ENCODE data around the gene GTF3C5.
A peak's percentile ranks its signal among the peaks of the same experiment; 100 is the strongest.
"Not testable (repeated sequence)": the region's sequence is repeated elsewhere in the genome, so short reads cannot be mapped to it uniquely, and the experiment has no call there.

GTF3C5 gene

DNA sequence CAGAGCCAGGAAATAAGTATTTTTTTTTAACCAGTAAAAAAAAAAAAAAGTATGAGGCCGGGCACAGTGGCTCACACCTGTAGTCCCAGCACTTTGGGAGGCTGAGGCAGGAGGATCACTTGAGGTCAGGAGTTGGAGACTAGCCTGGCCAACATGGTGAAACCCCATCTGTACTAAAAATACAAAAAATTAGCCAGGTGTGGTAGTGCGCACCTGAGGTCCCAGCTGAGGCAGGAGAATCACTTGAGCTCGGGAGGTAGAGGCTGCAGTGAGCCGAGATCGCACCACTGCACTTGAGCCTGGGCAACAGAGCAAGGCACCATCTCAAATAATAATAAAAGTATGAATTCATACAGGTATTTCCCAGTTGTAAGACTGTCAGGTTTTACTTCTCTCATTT, 41.4 kb downstream of the GTF3C5 start:
- not testable (repeated sequence) for DNase-seq

DNA sequence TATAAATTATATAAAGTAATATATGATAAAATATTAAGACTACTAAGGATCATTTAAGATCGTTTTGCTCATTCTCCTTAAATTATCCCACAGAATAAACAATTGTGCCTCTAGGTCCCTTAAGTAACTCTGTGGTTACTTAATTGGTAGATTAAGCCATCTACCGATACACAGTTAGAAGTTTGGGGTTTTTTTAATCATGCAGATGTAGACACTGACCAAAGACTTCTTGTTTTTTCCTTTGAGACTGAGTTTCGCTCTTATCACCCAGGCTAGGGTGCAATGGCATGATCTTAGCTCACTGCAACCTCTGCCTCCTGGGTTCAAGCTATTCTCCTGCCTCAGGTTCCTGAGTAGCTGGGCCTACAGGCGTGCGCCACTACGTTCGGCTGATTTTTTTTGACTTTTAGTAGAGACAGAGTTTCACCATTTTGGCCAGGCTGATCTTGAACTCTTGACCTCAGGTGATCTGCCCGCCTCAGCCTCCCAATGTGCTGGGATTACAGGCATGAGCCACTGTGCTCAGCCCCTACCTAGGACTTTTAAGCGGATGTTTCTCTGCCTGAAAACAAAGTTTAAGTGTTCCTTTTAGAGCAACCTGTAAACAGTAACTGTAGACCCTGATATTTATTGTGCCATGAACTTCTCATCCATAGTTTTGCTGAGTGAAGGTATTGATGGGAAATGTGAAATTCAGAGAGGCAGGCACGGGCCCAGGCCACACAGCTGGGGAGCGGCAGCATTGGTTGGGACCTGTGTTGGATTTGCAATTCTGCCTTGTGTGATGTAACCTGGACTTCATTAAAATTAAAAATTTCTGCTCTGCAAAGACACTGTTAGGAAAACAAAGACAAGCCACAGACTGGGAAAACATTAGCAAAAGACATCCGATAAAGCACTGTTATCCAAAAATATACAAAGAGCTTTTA, 42.6 kb downstream of the GTF3C5 start:
- DNase-seq, result no peak

DNA sequence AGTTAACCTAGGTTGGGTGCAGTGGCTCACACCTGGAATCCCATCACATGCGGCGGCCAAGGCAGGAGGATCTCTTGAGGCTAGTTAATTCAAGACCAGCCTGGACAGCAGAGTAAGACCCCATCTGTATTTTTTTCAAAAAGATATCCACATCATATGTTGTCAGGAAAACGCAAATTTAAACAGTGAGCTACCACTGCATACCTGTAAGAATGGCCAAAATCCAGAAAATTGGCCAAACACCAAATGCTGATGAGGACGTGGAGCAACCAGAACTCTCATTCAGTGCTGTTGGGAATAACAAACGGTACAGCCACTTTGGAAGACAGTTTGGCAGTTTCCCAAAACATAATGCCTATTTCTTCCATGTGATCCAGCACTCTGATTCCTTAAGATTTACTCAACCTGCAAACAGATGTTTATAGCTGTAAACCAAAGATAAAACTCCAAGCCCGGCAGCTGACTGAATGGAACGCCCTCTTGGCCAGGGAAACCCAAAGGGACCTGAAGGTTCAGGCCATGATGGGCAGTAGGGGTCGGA, 43.4 kb downstream of the GTF3C5 start:
- DNase-seq, result no peak

DNA sequence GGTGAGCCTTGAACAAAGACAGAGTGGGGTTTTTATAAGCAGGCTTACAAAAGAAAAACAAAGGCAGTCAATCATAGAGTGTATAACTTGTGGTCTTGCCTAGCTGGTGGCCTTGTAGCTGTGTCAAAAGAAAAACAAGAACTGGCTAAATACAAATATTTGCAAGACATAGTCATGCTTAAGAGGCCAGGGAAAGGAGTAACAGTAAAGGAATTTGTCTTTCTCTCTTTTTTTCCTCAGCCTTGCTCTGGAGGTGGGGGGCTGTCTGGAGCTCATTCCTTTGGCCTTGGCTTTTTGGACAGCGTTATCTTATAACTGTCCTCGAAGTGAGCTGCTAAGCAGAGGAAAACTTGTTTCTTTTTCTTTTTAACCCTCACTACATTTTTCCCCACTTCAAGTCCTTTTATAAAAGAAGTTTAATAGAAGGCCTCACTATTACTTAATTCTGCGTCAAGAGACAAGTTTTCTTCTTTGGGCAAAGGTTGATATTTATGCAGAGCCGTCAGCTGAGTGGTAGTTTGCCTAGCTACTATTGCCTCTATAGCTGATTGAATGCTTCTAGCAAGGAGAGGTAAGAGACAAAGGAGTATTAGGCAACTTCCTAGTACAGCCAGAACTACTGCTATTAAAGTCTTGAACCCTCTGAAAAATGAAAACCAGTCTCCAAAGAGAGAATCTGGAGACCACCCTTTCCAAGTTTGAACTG, 45.3 kb downstream of the GTF3C5 start:
- peak in 1 of 2 experiments; percentile 13 for DNase-seq

DNA sequence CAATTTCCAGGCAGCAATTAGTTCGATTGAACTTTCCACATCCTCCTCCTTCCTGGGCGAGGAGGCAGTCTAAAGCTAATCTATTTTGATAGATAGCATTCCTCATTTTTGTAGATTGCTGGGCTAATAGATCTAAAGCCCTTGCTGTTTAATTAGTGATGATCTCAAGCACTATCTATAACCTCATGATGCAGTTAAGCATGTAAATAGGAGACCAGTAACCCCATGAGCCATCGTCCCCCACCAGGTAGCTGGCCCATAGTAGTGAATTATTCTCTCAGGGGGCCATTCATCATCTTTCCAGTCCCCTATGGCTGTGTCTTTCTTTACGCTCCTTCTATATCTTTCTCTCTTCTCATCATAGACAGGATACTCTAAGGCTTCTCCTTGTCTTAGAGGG, 45.9 kb downstream of the GTF3C5 start:
- DNase-seq, result no peak

DNA sequence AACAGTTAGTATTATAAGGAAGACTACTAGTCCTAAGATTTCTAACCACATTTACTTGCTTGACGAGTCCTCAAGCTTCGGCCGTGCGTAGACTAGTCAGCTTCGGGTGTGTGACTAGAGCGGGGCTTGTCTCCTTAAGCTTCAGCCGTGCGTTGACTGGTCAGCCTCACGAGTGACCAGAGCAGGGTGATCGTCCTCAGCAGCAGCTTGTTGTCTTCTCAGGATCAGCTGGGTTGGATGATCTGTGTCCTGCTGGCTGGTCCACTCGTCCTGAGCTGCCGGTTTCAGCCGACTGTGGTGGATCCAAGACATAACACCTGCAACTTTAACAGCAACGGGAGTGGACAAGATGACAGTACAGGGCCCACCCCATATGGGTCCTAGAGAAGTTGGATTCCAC, 47.7 kb downstream of the GTF3C5 start:
- DNase-seq, result no peak

DNA sequence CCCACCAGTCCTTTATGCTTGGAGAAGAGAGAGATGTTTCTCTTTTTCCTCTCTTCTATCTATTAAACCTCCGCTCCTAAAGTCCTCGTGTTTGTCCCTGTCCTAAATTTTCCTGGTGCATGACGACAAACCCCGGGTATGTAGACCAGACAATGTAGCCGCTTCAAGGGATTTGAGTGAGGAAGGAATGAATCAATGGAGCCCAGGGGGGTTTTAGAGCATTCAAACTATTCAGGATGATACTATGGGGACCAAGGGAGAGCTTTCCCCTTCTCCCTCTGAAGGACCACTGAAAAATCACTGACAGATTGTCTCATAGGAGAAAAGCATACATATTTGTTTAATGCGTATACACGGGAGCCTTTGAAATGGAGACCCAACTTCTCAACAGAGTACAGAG, 49.4 kb downstream of the GTF3C5 start:
- DNase-seq, result no peak

DNA sequence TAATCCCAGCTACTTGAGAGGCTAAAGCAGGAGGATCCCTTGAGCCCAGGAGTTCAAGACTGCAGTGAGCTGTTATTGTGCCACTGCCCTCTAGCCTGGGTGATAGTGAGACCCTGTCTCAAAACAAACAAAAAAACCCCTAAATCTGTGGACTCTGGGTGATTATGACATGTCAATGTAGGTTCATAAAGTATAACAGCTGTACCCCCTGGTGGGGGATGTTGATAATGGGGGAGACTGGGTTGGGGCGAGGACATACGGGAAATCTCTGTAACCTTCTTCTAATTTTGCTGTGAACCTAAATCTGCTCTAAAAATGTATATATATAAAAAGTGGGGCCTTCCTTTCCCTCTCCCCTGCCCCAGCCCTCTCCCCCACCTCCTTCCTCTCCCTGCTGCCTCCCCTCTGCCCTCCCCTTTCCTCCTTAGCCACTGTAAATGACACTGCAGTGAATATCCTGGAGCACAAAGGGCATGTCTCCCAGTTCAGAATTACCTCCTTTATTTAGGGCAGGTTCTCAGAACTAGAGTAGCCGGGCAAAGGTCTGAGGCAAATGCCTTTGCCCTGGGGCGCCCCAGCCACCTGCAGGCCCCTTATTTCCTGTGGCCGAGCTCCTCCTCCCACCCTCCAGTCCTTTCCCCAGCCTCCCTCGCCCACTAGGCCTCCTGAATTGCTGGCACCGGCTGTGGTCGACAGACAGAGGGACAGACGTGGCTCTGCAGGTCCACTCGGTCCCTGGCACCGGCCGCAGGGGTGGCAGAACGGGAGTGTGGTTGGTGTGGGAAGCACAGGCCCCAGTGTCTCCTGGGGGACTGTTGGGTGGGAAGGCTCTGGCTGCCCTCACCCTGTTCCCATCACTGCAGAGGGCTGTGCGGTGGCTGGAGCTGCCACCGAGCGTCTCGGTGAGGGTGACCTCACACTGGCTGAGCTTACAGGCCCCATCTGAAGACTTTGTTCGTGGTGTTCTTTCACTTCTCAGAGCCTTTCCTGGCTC, 50.3 kb downstream of the GTF3C5 start:
- not testable (repeated sequence) for DNase-seq

DNA sequence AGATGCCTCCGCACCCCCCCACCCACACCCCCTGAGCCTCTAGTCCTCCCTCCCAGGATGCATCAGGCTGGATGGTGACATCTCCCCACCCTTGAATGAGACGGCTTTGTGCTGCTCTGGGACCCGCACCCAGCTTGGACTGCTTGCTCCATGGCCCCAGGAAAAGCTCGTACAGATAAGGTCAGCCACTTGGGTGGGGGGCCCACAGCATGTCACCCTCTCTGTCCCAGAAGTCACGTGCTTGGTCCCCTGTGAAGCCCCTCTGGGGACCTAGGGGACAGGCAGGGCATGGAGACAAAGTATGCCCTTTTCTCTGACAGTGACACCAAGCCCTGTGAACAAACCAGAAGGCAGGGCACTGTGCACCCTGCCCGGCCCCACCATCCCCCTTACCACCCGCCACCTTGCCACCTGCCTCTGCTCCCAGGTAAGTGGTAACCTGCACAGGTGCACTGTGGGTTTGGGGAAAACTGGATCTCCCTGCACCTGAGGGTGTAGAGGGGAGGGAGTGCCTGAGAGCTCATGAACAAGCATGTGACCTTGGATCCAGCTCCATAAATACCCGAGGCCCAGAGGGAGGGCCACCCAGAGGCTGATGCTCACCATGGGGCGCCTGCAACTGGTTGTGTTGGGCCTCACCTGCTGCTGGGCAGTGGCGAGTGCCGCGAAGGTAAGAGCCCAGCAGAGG, 51.3 kb downstream of the GTF3C5 start:
- not testable (repeated sequence) for DNase-seq

DNA sequence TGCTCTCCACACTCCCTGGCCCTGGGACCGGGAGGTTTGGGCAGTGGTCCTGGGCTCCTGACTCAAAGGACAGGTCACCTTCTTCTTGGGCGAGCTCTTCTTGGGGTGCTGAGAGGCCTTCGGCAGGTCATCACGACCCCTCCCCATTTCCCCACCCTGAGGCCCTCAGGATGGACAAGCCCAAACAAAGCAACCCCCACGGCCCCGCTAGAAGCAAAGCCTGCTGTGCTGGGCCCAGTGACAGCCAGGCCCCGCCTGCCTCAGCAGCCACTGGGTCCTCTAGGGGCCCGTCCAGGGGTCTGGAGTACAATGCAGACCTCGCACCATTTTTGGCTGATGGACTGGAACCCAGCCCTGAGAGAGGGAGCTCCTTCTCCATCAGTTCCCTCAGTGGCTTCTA, 52.9 kb downstream of the GTF3C5 start:
- DNase-seq, result not testable (repeated sequence)

DNA sequence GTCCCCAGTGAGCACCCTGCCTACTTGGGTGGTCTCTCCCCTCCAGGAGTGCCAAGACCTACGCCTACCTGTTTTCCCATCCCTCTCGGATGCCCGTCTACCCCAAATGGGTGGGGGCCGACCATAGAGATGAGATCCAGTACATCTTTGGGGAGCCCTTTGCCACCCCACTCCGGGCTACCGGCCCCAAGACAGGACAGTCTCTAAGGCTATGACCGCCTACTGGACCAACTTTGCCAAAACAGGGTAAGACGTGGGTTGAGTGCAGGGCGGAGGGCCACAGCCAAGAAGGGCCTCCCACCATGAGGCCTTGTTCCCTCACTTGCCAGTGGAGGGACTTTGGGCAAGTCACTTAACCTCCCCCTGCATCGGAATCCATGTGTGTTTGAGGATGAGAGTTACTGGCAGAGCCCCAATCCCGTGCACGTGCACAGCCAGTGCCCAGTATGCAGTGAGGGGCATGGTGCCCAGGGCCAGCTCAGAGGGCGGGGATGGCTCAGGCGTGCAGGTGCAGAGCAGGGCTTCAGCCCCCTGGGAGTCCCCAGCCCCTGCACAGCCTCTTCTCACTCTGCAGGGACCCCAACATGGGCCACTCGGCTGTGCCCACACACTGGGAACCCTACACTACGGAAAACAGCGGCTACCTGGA, 55.5 kb downstream of the GTF3C5 start:
- DNase-seq, result not testable (repeated sequence)

DNA sequence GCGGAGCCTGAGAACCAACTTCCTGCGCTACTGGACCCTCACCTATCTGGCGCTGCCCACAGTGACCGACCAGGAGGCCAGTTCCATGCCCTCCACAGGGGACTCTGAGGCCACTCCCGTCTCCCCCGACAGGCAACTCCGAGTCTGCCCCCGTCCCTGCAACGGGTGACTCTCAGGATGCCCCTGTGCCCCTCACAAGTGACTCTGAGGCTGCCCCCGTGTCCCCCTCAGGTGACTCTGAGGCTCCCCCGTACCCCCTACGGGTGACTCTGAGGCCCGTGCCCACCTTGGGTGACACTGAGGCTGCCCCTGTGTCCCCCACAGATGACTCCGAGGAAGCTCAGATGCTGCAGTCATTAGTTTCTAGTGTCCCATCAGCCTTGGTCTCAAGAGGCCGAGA, 56.1 kb downstream of the GTF3C5 start:
- no peak for DNase-seq

DNA sequence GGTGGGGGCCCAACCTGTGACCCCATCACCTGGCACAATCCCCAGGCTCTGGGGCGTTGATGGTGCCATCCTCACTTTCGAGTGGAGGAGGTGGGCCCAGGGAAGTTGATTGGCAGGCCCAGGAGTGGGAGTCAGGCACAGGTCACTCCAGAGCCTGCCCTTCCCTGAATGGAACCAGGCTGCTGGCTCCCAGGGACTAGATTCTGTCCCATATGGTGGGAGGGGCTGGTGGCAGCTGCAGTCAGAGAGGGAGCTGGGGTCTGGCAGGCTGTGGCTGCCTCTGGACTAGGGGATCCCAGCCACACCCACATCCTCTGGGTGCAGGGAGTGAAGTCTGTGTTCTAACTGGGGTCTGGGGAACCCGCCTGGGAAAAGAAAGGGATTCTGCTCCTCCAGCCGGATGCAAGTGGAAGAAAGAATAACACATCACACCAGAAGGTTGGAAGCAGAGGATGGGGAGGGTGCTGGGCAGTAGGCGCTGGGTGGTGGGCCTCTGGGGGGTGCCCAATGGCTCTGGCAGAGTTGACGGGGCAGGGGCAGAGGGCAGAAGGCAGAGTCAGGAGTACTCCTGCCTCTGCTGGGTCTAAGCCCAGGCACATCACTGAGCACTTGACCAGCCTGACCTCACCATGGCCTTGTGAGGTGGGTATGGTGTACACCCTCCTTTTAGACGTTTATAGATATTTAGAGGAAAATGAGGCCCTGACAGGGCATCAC, 56.8 kb downstream of the GTF3C5 start:
- no peak for DNase-seq

DNA sequence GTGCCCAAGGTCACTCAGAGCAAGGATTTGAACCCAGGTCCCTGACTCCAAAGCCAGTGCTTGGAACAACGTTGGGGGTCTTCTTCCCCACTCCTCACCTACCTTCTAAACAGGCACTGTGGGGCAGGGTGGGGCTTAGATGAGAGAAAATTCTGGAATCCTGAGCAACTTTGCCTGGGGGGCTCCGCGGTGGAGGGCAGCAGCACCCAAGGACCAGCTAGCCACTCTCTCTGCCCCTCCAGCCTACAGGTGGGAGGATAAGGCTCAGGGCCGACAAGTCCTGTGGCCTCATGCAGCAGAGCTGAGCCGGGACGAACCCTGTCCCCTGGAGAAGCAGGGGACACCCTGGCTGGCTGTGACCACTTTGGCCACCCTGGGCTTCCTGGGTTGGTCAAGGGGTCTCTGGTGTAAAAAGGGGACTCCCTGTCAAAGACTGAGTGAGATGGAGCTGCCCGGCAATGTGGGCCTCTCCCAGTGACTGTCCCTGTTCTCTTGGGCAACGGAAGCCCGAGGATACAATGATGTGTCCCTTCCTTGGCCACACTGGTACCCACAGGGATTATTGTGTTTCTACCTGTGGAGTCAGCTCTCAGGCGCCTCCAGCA, 57.5 kb downstream of the GTF3C5 start:
- DNase-seq, result no peak

DNA sequence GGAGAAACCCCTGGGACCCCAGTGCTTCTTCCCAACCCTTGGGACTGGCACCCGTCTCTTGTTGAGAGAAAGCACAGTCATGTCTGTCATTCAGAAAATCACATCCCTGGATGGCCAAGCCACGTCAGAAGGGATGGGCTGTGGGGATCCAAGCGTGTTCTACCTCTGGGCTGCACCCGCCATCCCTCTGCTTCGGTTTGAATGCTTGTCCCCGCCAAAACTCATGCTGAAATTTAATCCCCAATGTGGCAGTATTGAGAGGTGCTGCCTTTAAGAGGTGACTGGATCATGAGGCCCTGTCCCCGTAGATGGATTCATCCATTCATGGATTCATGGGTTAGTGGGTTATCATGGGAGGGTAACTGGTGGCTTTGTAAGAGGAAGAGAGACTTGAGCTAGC, 58.0 kb downstream of the GTF3C5 start:
- DNase-seq, result no peak

DNA sequence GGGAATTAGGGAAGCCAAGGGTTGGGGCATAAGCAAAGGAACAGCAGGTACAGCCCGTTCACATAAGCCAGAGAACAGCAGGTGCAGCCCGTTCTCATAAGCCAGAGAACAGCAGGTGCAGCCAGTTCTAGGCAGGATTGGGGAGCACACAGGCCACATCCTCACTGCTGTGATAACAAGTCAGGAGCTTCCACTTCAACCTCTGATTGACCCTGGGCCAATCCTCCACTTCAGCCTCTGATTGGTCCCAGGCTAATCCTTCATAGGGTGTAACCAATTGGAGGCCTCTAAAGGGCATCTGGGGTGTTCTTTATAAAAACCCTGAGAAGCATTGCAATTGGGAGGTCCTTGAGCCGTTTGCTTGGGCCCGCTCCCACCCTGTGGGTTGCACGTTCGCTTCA, 58.5 kb downstream of the GTF3C5 start:
- no peak for DNase-seq

DNA sequence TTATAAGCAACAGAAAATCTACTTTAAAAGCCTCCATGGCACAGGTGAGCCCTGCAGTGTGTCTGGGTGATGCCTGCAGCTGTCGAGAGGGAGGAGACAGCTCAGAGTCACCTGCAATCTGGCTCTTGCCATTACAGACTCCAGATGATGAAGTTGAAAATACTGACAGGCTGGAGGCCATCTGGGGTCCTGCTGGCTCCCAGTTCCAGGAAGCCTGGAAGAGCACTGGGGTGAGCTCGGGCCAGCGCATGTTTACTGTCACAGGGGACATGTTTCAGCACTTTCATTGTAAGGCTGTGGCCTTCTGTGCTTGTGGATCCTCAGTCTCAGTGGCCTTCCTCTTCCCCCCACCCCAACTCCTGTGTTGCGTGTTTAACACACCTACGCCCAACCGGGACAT, 59.4 kb downstream of the GTF3C5 start:
- DNase-seq, result no peak

DNA sequence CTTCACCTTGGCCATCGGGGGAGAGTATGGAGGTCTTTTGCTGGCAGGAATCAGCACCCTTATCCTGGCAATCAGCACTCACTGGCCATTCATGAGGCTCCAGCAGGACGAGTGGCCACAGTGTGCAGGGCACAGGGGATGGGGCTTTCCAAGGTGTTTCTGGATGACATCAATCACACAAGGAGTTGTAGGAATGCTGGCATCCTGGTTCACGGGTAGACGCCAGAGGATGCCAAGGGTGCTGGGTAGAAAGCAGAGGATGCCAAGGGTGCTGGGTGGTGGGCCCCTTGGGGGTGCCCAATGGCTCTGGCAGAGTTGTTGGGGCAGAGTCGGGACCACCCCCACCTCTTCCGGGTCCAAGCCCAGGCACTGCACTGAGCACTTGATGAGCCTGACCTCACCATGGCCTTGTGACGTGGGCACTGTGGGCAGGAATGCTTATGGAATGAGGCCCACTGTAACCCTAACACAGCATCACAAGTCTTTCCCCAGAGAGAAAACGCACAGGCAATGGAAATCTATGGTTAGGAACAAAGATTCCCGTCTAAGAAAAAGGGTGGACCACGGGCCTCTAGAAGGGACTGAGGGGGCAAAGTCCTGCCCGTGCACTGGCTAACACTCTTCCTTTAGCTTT, 60.1 kb downstream of the GTF3C5 start:
- DNase-seq, result no peak

DNA sequence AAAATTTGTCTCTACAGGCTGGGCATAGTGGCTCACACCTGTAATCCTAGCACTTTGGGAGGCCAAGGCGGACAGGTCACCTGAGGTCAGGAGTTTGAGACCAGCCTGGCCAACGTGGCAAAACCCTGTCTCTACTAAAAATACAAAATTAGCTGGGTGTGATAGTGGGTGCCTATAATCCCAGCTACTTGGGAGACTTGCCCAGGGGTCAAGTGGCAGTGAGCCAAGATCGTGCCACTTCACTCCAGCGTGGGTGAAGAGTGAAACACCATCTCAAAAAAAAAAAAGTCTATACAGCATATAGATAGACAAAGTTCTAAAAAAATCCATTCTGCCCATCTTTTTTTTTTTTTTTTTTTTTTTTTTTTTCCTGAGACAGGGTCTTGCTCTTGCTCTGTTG, 63.6 kb downstream of the GTF3C5 start:
- not testable (repeated sequence) for DNase-seq
